ENCODE measurements around the gene CIDEB.

DNA sequence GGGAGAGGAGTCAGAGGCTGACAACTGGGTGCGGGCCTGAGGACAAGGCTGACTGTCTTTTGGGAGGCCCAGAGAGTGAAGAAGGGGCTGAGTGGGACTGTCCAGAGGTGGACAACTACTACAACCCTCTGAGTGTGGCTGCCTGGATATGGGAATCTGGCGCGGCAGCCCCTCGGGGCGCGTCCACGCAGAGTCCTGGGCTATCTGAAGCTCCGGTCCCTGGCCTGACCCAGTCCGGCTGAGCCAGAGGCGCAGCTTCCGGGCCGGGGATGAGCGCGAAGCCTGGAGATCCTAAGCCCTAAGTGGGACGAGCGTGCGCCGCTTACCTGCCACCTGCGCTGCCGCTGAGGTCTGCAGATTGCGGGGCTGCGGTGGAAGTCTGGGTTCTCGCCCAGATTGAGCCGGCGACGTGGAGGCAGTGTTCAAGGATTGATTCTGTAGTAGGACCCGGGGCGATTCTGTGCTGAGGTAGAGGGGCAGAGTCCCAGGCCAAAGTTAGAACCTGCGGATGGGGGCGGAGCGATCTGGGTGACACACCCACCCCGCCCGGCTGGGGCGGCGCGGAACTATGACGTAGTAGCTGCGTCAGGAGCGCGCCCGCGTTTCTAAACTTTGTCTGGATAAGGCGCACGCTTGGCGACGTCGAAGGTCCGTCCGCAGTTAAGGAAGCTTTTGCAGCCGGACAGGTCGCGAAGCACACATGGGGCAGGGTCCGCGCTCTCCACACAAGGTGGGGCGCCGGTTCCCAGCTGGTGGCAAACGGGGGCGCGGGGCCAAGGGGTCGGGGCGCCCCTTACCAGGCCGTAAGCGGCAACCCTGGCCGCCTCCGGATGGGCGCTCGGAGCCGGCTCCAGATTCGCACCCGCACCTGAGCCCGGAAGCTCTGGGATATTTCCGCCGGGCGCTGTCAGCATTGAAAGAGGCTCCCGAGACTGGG lies 8.3 kb downstream of the CIDEB start, which contains the start of the genes DHRS1 and NOP9:
- TF ChIP-seq, protein P1, sequence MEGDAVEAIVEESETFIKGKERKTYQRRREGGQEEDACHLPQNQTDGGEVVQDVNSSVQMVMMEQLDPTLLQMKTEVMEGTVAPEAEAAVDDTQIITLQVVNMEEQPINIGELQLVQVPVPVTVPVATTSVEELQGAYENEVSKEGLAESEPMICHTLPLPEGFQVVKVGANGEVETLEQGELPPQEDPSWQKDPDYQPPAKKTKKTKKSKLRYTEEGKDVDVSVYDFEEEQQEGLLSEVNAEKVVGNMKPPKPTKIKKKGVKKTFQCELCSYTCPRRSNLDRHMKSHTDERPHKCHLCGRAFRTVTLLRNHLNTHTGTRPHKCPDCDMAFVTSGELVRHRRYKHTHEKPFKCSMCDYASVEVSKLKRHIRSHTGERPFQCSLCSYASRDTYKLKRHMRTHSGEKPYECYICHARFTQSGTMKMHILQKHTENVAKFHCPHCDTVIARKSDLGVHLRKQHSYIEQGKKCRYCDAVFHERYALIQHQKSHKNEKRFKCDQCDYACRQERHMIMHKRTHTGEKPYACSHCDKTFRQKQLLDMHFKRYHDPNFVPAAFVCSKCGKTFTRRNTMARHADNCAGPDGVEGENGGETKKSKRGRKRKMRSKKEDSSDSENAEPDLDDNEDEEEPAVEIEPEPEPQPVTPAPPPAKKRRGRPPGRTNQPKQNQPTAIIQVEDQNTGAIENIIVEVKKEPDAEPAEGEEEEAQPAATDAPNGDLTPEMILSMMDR (IDR thresholded peaks at IDR 0.05) = no peak
- TF ChIP-seq POLR2A (IDR thresholded peaks at IDR 0.05) (peak; percentile 76), EP300 (IDR thresholded peaks at IDR 0.05) (no peak)

Measured in ovary (tissue), 3 donors.